ENCODE measurements around the gene HAVCR2.

DNA sequence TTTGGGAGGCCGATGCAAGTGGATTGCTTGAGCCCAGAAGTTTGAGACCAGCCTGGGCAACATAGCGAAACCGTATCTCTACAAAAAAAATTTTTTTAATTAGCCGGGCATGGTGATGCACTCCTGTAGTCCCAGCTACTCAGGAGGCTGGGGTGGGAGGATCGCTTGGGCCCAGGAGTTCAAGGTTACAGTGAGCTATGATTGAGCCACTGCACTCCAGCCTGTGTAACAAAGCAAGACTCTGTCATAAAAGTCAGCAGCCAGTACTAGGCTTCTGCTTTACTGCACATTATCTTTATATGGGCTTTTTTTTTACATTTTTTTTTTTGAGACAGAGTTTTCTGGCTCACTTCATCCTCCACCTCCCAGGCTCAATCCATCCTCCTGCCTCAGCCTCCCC, 40.5 kb downstream of the HAVCR2 start:
- TF ChIP-seq CTCF (IDR thresholded peaks at IDR 0.05; ENCODE audit: low read length): no peak
- TF ChIP-seq EZH2 (optimal IDR thresholded peaks at IDR 0.05; ENCODE audit: low read depth, low read length): no peak
- TF ChIP-seq EZH2phosphoT487 (IDR thresholded peaks at IDR 0.05; ENCODE audit: low read length): no peak

Measured in MM.1S (cell line).